DMS 273 treated with DMSO at 0.1 percent for 48 hours (cell line): Measurements from ENCODE around the gene FAP.

Experiments used
- DNase-seq: peaks from one replicate; lab custom pipeline; 2025; lab: John Stamatoyannopoulos, UW

The FAP gene

GRCh38 chr2:162185541-162186232 lies 57.6 kb downstream of the FAP start:
- no peak for DNase-seq

- DNase-seq = no peak
These were observed 58.3 kb downstream of the FAP start for GRCh38 chr2:162184821-162185450.

- peak; percentile 29 for DNase-seq
These were observed 58.9 kb downstream of the FAP start for GRCh38 chr2:162184359-162184758.

DNA sequence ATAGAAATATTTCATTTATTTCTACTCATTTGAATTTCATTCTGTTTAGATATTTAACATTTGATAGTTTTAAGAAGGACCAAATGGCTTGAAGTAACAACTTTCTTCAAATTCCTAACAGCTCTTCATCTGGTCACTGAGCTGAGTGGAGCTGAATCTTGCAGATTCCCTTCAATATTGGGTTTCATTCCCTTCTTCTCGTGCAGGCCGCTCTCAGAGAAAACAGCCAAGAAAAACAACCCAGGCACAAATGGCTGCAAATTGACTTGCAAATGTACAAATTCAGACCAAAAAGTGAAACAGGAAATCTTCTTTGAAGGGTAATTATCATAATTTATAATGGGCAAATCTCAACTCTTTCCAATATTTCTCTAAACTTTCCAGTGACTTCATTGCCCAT lies 60.9 kb downstream of the FAP start:
- DNase-seq = no peak

DNA sequence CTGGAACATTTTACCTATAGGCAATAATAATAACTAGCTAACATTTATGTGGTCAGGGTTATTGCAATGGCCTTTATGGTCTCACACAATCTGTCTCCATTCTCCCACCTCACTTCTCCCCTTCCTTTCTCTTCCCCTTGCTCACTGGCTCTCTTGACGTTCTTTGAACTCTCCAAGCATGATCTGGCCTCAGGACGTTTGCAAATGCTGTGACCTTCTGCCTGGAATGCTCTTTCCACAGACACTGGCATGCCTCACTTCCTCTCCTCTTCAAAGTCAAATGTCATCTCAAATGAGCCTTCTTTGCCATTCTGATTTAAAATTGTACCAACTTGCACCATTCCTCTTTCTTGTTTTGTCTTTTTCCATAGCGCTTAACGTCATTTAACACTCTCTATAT lies 65.9 kb downstream of the FAP start:
- no peak for DNase-seq

- no peak for DNase-seq
These were observed 67.5 kb downstream of the FAP start for GRCh38 chr2:162175714-162176113.

GRCh38 chr2:162174746-162175145 lies 68.5 kb downstream of the FAP start:
- DNase-seq = no peak

- DNase-seq = no peak
These were observed 70.4 kb downstream of the FAP start for GRCh38 chr2:162172802-162173370.

GRCh38 chr2:162166745-162167144 lies 76.5 kb downstream of the FAP start:
- DNase-seq = no peak

- no peak for DNase-seq
These were observed 77.1 kb downstream of the FAP start for GRCh38 chr2:162166174-162166573.

DNA sequence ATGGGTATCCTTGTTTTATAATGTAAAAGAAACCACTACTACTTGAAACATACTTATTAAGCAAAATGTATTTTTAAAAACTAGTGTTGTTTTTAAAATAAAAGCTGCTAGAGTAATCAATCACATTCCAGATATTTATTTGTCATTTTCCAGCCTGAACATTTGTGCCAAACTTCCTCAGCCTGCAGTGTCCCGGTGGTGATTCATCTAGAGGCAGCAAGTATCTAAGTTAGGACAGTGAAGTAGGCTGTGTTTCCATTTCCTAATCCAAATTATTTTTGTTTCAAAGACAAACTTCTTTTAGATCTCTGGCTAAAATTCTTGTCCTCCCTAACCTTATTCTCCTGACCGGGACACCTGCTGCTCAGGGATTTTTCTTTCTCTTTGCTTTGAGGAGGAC lies 78.4 kb downstream of the FAP start:
- no peak for DNase-seq

DNA sequence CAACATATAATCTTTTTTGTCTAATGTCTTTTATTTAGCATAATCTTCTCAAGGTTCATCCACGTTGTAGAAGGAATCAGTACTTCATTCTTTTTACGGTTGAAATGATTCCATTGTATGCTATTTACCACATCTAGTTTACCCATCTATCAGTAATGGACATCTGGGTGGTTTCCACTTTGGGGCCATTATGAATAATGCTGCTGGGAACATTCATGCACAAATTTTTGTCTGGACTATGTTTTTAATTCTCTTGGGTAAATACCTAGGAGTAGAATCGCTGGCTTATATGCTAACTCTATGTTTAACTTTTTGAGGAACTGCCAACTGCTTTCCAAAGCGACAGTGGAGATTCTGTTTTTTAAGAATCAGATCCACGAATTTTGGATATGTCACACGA lies 83.8 kb downstream of the FAP start:
- DNase-seq = no peak

DNA sequence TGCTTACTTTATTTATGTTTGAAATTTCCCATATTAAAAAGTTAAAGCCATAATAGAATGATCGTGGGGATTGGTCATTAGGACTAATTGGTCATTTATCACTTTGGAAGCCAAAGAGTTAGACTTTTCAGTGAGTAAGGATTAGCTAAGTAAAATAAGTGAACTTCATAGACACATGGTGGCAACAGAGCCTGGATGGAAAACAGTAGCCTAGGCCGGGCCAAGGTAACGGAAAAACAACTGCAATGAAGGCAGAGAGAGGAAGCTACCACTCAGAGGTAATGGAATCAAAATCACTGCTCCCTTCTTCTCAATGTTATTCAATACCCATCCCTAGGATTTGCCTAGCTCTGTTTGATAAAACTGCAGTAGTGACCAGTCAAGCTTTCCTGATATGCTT lies 87.1 kb downstream of the FAP start:
- DNase-seq = no peak

GRCh38 chr2:162155093-162155492 lies 88.2 kb downstream of the FAP start:
- no peak for DNase-seq

GRCh38 chr2:162153608-162154224 lies 89.5 kb downstream of the FAP start:
- DNase-seq = peak; percentile 7

DNA sequence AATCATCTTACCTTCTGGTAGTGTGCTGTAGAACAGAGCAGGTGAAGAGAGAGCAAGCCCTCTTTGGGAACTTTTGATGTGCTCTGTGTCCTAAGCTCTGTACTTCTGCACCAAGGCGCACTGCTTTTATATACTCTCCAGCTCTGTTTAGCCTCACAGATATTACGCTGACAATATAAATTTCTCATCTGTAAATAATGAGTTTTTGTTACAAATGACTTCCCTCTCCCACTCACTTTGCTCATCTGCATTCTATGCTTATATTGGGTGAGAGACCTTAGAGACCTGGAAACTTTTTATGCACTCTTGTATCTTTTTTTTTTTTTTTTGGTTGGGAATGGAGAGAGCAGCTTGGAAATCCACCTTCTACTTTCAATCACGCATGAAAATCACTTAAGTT lies 91.1 kb downstream of the FAP start, which contains the start of gene GCG:
TSS of gene GCG (minus strand) at position 101 of the 400 bp plus-strand sequence. CDS start 3,069 bp downstream, outside the sequence.
- no peak for DNase-seq

GRCh38 chr2:162149940-162150339 lies 93.3 kb downstream of the FAP start:
- DNase-seq = no peak

GRCh38 chr2:162149466-162149865 lies 93.8 kb downstream of the FAP start:
- no peak for DNase-seq

GRCh38 chr2:162148956-162149355 lies 94.3 kb downstream of the FAP start:
- DNase-seq = no peak

DNA sequence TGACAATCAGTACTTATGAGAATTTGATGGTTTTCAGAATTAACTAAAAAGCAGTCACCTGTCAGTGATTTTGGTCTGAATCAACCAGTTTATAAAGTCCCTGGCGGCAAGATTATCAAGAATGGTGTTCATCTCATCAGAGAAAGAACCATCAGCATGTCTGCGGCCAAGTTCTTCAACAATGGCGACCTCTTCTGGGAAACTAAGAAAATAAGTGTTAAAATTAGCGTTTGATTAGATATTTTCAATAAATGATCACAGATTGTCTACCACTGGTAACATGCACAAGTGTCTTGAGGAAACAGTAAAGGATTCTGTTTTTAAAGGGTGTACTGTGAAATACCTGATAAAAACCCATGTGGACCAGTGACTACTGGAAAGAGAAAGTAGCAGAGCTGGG lies 99.3 kb downstream of the FAP start:
- no peak for DNase-seq

GRCh38 chr2:162138310-162138709 lies 104.9 kb downstream of the FAP start:
- DNase-seq = no peak

DNA sequence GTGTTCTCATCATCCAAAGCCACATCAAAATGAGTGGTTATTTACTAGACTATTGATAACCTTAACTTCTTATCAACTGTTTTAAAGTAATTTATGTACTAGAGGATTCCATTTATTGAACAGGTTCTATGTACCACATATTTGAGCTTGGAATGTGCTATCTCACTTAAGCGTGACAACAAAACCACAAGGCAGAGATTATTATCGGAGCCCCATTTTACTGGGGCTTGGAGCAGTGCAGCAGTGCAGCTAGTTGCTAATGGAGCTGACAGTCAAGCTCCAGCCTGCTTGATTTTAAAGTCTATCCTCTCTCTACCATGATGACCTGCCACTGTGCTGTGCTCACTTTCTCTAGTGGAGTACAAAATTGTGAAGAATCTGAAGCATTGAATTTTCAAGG lies 115.8 kb downstream of the FAP start:
- DNase-seq = no peak

GRCh38 chr2:162126527-162126926 lies 116.7 kb downstream of the FAP start:
- no peak for DNase-seq
